GM20431 (cell line): ENCODE measurements around the gene SLC7A8.
"Not testable (repeated sequence)": the region's sequence is repeated elsewhere in the genome, so short reads cannot be mapped to it uniquely, and the experiment has no call there.

Experiments used
- in situ Hi-C: fragments of 300-500 bp; cut with MseI, MboI; formaldehyde crosslinking; loops from one replicate; pipeline ENCODE4 v1.15.0; 2020; ENCODE audit warnings: low sequenced_read_pairs; ENCODE audit not compliant: unreplicated experiment

SLC7A8 gene

GRCh38 chr14:23183479-23183878 is at the start of gene SLC7A8:
SLC7A8 (minus strand) TSS chr14:23183660; CDS start chr14:23182914, 746 bp downstream.
- in situ Hi-C loops: no loop called here

GRCh38 chr14:23232241-23232808 is 48.9 kb upstream of the SLC7A8 start:
- in situ Hi-C loops: not testable (repeated sequence)

- in situ Hi-C loops: no loop called here
These were observed 45.4 kb upstream of the SLC7A8 start for GRCh38 chr14:23228812-23229211.

- in situ Hi-C loops: no loop called here
These were observed 44.1 kb upstream of the SLC7A8 start for GRCh38 chr14:23227566-23227965.

GRCh38 chr14:23224958-23225357 is 41.5 kb upstream of the SLC7A8 start:
- in situ Hi-C loops: not testable (repeated sequence)

- in situ Hi-C loops: no loop called here
These were observed 35.6 kb upstream of the SLC7A8 start for GRCh38 chr14:23219075-23219474.

GRCh38 chr14:23217032-23218020 is 33.9 kb upstream of the SLC7A8 start:
- in situ Hi-C loops: no loop called here

- in situ Hi-C loops: no loop called here
These were observed 32.0 kb upstream of the SLC7A8 start for GRCh38 chr14:23215421-23215820.

GRCh38 chr14:23209651-23210423 is 26.4 kb upstream of the SLC7A8 start:
- in situ Hi-C loops: no loop called here

GRCh38 chr14:23208324-23208723 is 24.9 kb upstream of the SLC7A8 start:
- in situ Hi-C loops: no loop called here

GRCh38 chr14:23207146-23207540 is 23.7 kb upstream of the SLC7A8 start:
- in situ Hi-C loops: no loop called here

- in situ Hi-C loops: no loop called here
These were observed 23.1 kb upstream of the SLC7A8 start for GRCh38 chr14:23206422-23207145.

- in situ Hi-C loops: no loop called here
These were observed 18.5 kb upstream of the SLC7A8 start for GRCh38 chr14:23202001-23202400.

GRCh38 chr14:23199141-23199540 is 15.7 kb upstream of the SLC7A8 start:
- in situ Hi-C loops: not testable (repeated sequence)

- in situ Hi-C loops: not testable (repeated sequence)
These were observed 13.0 kb upstream of the SLC7A8 start for GRCh38 chr14:23196487-23196886.

- in situ Hi-C loops: no loop called here
These were observed 12.2 kb upstream of the SLC7A8 start for GRCh38 chr14:23195552-23196101.

- in situ Hi-C loops: no loop called here
These were observed 10.0 kb upstream of the SLC7A8 start for GRCh38 chr14:23193432-23193831.

- in situ Hi-C loops: no loop called here
These were observed 4.5 kb upstream of the SLC7A8 start for GRCh38 chr14:23187925-23188324.

- in situ Hi-C loops: no loop called here
These were observed 3.6 kb upstream of the SLC7A8 start for GRCh38 chr14:23186913-23187654.
